Chondrocyte (in vitro differentiated cells): ENCODE results near the gene SLC9C2. TPM values are rescaled to one million over a fixed set of nuclear protein-coding genes. Genes with fewer than 3 reads are reported as not detected.
A peak's percentile ranks its signal among the peaks of the same experiment; 100 is the strongest.
"Not testable (repeated sequence)": the region's sequence is repeated elsewhere in the genome, so short reads cannot be mapped to it uniquely, and the experiment has no call there.

Experiments used
- DNase-seq: peaks from one replicate; pipeline ENCODE4 v3.0.0; 2021; ENCODE audit warnings: mixed read lengths, low spot score
- H3K27ac Mint-ChIP-seq: one replicate; pipeline ENCODE4 v1.8.0; 2021; ENCODE audit warnings: mild to moderate bottlenecking, moderate library complexity, mixed read lengths; ENCODE audit not compliant: unreplicated experiment
- H3K27me3 Mint-ChIP-seq: 2 replicates; pipeline ENCODE4 v1.8.0; 2021; ENCODE audit warnings: low read depth, mixed read lengths
- H3K36me3 Mint-ChIP-seq: 2 replicates; pipeline ENCODE4 v1.8.0; 2021; ENCODE audit warnings: low read depth, mixed read lengths
- H3K4me1 Mint-ChIP-seq: 2 replicates; pipeline ENCODE4 v1.8.0; 2021; ENCODE audit warnings: low read depth, mild to moderate bottlenecking, mixed read lengths
- H3K4me3 Mint-ChIP-seq: one replicate; pipeline ENCODE4 v1.8.0; 2021; ENCODE audit warnings: mild to moderate bottlenecking, moderate library complexity, mixed read lengths; ENCODE audit not compliant: unreplicated experiment
- H3K9me3 Mint-ChIP-seq: 2 replicates; pipeline ENCODE4 v1.8.0; 2021; ENCODE audit warnings: low read depth, mixed read lengths
- CTCF ChIP-seq: fragments of 200-600 bp; sonication (generic); IDR thresholded peaks from 2 replicates; pipeline ENCODE4 v1.5.0; 2021; ENCODE audit warnings: antibody characterized with exemption, mild to moderate bottlenecking, moderate library complexity
- total RNA-seq: library from RNA; stranded (reverse); gene quantifications from 3 replicates; pipeline ENCODE4 v1.2.1, GENCODE V29; 2021

SLC9C2 gene
- total RNA-seq, 1 donor from 2014 or later = not detected

- Mint-ChIP-seq H3K36me3 (peaks cover 3% of the 10 kb centered on the region), H3K27me3 (peaks cover 5% of the 10 kb centered on the region), H3K4me1 (peaks cover 3% of the 10 kb centered on the region), H3K9me3 (peaks cover 13% of the 10 kb centered on the region), H3K27ac (no peak overlapping the region), H3K4me3 (no peak overlapping the region)
- TF ChIP-seq CTCF = no peak
- no peak for DNase-seq
These were observed 30.5 kb downstream of the SLC9C2 start for GRCh38 chr1:173572201-173572873.

GRCh38 chr1:173570370-173571007 lies 32.4 kb downstream of the SLC9C2 start:
- Mint-ChIP-seq H3K27me3 (peaks cover 9% of the 10 kb centered on the region), H3K27ac (no peak overlapping the region), H3K4me1 (no peaks in the 10 kb centered on the region), H3K4me3 (no peak overlapping the region), H3K36me3 (peaks cover 7% of the 10 kb centered on the region), H3K9me3 (peaks cover 29% of the 10 kb centered on the region)
- DNase-seq = no peak
- TF ChIP-seq CTCF = no peak

DNA sequence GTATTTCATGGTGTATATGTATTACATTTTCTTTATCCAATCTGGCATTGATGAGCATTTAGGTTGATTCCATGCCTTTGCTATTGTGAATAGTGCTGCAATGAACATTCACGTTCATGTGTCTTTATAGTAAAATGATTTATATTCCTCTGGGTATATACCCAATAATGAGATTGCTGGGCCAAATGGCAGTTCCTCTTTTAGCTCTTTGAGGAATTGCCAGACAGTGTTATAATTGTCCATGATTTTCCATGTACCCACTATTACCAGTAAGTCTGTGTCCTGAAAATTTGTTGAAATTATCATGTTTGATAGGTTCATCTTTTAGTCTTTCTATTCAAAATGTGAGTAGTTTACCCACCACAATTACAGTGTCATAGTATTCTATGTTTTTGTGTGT lies 34.4 kb downstream of the SLC9C2 start:
- Mint-ChIP-seq H3K36me3 (peaks cover 9% of the 10 kb centered on the region), H3K4me1 (no peaks in the 10 kb centered on the region), H3K4me3 (no peak overlapping the region), H3K9me3 (peaks cover 42% of the 10 kb centered on the region), H3K27ac (no peak overlapping the region), H3K27me3 (peaks cover 11% of the 10 kb centered on the region)
- no peak for TF ChIP-seq CTCF
- DNase-seq = no peak

- H3K27ac Mint-ChIP-seq, H3K4me1 Mint-ChIP-seq, DNase-seq, H3K36me3 Mint-ChIP-seq, H3K4me3 Mint-ChIP-seq: not testable (repeated sequence)
- H3K9me3 Mint-ChIP-seq = peaks cover 42% of the 10 kb centered on the region
- H3K27me3 Mint-ChIP-seq = peaks cover 11% of the 10 kb centered on the region
These were observed 39.0 kb downstream of the SLC9C2 start for GRCh38 chr1:173563846-173564245.

- no peak for DNase-seq
- Mint-ChIP-seq H3K4me1 (no peaks in the 10 kb centered on the region), H3K36me3 (peaks cover 9% of the 10 kb centered on the region), H3K9me3 (peaks cover 34% of the 10 kb centered on the region), H3K27me3 (peaks cover 8% of the 10 kb centered on the region), H3K4me3 (no peak overlapping the region), H3K27ac (no peak overlapping the region)
- TF ChIP-seq CTCF = peak; percentile 27
These were observed 40.1 kb downstream of the SLC9C2 start for GRCh38 chr1:173562813-173563212.

DNA sequence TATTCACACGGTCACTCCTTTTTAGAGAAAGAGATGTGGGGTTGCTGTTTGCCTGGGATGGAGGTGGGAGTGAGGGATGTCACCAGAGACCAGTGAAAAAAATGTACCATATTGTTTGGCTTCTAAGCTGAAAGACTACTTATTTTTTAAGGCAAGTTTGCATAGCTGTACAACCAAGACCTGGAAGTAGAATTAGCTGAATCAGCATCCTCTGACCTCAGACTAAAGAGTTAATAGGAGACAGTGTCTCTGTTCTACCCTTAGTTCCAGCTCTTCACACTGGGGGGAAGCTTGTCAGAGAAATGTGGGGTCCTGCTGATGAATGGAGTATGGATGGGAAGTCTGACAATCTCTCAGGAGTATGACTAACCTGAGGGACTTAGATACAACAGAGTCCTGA lies 41.6 kb downstream of the SLC9C2 start:
- H3K36me3 Mint-ChIP-seq = peaks cover 4% of the 10 kb centered on the region
- peaks cover 18% of the 10 kb centered on the region for H3K9me3 Mint-ChIP-seq
- no peak overlapping the region for H3K27ac Mint-ChIP-seq
- no peaks in the 10 kb centered on the region for H3K4me1 Mint-ChIP-seq
- H3K27me3 Mint-ChIP-seq = peaks cover 4% of the 10 kb centered on the region
- TF ChIP-seq CTCF = no peak
- H3K4me3 Mint-ChIP-seq = no peak overlapping the region
- DNase-seq = no peak
